Urothelium cell line (cell line): ENCODE data around the gene GSDME.

ENCODE experiments used
- DNase-seq: peaks from one replicate; pipeline ENCODE4 v3.0.0; 2011; ENCODE audit warnings: low spot score, mixed read lengths
- FAIRE-seq: peaks from 2 replicates; lab custom pipeline; 2011; peaks lifted over from hg19 to GRCh38; lab: Jason Lieb, UNC

Gene GSDME

GRCh38 chr7:24659505-24659904, 97.8 kb downstream of the GSDME start:
- FAIRE-seq = no peak
- DNase-seq = no peak

- DNase-seq (no peak), FAIRE-seq (no peak)
Observed at GRCh38 chr7:24657980-24658379, 99.3 kb downstream of the GSDME start.

GRCh38 chr7:24656608-24657007, 100.7 kb downstream of the GSDME start:
- DNase-seq = no peak
- no peak for FAIRE-seq

GRCh38 chr7:24654305-24654704, 103.0 kb downstream of the GSDME start:
- no peak for DNase-seq
- no peak for FAIRE-seq

GRCh38 chr7:24653316-24654085, 103.8 kb downstream of the GSDME start:
- FAIRE-seq = no peak
- no peak for DNase-seq

GRCh38 chr7:24652251-24652939, 104.9 kb downstream of the GSDME start:
- no peak for FAIRE-seq
- DNase-seq = no peak
